Neural cell (in vitro differentiated cells): ENCODE data around the gene BCL2A1.

ENCODE experiments used
- EP300 ChIP-seq: fragments of 450-650 bp; conservative IDR thresholded peaks from 2 replicates; pipeline ENCODE4 v1.6.1; 2014; ENCODE audit warnings: antibody characterized with exemption, mild to moderate bottlenecking, moderate library complexity; ENCODE audit not compliant: poor library complexity, severe bottlenecking
- POLR2AphosphoS5 ChIP-seq: IDR thresholded peaks from 2 replicates; pipeline ENCODE4 v1.6.1; 2012
- SMC3 ChIP-seq: fragments of 450-650 bp; conservative IDR thresholded peaks from 2 replicates; pipeline ENCODE4 v1.6.1; 2014; ENCODE audit warnings: antibody characterized with exemption, mild to moderate bottlenecking, moderate library complexity; ENCODE audit not compliant: poor library complexity
- TF ChIP-seq, protein P1 (sequence below): fragments of 450-650 bp; IDR thresholded peaks from 2 replicates; pipeline ENCODE4 v1.5.1; 2014; ENCODE audit warnings: antibody characterized with exemption, mild to moderate bottlenecking, moderate library complexity; ENCODE audit not compliant: poor library complexity, severe bottlenecking
- TF ChIP-seq, protein P2 (sequence below): IDR thresholded peaks from 2 replicates; pipeline ENCODE4 v1.6.1; 2012; ENCODE audit warnings: borderline replicate concordance

DNA sequence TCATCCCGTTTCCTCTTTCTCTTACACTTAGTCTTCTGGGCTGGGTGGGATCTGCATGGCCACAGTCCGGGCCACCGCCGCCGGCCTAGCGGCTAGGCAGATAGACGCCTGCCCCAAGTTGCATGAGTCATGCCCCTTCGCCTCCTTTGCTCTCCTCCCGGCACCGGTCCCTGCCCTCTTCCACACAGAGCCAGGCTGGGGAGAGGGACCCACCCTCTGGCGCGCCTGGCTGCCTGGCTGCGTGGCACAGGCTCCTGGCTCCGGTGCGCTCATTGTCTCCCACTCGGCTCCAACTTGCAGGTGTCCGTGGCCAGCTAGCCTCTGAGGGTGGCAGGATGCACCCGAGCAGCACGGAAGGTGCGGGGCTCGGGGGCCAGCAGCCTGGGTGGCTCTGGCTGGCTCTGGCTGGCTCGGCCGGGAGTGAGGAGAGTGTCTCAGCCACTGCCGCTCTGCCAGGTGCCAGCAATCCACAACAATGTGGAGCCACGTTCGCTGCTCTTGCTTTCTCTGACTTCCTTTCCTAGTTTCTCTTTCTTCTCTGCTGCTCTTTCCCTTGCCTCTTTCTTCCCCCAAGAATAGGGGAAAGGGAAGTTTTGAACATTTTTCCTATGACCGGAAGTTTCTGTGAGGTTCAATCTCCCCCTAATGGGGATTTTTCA, 51.8 kb downstream of the BCL2A1 start:
- TF ChIP-seq, protein P1, sequence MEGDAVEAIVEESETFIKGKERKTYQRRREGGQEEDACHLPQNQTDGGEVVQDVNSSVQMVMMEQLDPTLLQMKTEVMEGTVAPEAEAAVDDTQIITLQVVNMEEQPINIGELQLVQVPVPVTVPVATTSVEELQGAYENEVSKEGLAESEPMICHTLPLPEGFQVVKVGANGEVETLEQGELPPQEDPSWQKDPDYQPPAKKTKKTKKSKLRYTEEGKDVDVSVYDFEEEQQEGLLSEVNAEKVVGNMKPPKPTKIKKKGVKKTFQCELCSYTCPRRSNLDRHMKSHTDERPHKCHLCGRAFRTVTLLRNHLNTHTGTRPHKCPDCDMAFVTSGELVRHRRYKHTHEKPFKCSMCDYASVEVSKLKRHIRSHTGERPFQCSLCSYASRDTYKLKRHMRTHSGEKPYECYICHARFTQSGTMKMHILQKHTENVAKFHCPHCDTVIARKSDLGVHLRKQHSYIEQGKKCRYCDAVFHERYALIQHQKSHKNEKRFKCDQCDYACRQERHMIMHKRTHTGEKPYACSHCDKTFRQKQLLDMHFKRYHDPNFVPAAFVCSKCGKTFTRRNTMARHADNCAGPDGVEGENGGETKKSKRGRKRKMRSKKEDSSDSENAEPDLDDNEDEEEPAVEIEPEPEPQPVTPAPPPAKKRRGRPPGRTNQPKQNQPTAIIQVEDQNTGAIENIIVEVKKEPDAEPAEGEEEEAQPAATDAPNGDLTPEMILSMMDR = no peak
- TF ChIP-seq POLR2AphosphoS5 (no peak), EP300 (no peak), SMC3 (no peak)
- TF ChIP-seq, protein P2, sequence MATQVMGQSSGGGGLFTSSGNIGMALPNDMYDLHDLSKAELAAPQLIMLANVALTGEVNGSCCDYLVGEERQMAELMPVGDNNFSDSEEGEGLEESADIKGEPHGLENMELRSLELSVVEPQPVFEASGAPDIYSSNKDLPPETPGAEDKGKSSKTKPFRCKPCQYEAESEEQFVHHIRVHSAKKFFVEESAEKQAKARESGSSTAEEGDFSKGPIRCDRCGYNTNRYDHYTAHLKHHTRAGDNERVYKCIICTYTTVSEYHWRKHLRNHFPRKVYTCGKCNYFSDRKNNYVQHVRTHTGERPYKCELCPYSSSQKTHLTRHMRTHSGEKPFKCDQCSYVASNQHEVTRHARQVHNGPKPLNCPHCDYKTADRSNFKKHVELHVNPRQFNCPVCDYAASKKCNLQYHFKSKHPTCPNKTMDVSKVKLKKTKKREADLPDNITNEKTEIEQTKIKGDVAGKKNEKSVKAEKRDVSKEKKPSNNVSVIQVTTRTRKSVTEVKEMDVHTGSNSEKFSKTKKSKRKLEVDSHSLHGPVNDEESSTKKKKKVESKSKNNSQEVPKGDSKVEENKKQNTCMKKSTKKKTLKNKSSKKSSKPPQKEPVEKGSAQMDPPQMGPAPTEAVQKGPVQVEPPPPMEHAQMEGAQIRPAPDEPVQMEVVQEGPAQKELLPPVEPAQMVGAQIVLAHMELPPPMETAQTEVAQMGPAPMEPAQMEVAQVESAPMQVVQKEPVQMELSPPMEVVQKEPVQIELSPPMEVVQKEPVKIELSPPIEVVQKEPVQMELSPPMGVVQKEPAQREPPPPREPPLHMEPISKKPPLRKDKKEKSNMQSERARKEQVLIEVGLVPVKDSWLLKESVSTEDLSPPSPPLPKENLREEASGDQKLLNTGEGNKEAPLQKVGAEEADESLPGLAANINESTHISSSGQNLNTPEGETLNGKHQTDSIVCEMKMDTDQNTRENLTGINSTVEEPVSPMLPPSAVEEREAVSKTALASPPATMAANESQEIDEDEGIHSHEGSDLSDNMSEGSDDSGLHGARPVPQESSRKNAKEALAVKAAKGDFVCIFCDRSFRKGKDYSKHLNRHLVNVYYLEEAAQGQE = no peak
